HuH-7 (cell line): ENCODE data around the gene KIAA1671.

Experiments
- DNase-seq: peaks from one replicate; pipeline ENCODE4 v3.0.0; 2011; ENCODE audit warnings: low spot score

The KIAA1671 gene

GRCh38 chr22:25014896-25015755, 62.6 kb downstream of the KIAA1671 start:
- no peak for DNase-seq

DNA sequence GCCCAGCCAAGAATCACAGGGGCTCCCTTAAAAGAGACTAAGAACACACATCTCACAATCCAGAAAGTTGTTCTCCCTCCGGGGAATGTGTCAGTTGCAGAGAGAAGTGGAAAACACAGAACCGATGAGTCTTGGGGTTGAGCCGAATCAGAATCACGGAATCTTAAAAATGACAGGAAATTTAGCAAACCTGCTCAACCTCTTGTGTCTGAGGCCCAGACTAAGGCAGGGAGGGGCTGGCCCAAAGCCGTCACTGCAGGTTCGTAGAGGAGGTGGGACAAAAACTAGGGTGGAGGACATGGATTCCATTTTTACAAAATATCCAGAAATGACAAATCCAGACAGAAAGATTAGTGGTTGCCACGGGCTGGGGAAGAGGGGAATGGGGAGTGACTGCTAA, 63.8 kb downstream of the KIAA1671 start:
- DNase-seq = no peak

- DNase-seq = no peak
Observed at GRCh38 chr22:25018009-25018408, 65.5 kb downstream of the KIAA1671 start.

DNA sequence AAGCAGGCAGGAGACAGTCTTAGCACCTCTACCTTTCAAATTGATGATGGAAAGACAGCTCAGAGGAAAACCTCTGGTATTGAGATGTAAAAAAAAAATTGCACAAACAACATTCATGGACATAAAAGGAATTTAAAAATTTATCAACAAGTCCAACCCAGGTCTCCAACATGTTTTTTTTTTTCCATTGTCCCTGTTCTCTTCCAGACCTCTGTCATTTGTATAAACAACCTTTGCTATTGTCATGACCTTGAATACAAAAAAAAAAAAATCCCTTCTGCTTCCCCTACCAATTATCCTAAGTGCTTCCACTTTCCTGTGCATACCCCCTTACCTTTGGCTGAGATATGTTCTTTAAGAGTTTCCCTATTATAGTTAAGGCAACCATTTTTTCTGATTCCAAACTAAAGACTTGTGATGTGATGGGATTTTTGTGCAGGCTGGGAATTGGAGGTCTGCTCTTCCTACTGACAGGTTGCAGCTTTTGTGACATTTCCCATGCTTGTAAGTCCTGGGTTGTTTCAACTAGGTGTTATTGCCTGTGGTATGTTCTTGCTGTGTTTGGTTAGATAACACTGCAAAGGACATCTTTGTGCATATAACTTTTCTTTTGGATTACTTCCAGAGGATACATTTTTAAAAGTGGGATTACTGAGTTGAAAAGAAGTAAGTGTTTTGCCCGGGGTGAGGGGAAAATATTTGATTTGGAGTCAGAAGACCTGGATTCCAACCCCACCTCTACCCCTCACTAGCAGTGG, 67.1 kb downstream of the KIAA1671 start:
- DNase-seq = no peak

DNA sequence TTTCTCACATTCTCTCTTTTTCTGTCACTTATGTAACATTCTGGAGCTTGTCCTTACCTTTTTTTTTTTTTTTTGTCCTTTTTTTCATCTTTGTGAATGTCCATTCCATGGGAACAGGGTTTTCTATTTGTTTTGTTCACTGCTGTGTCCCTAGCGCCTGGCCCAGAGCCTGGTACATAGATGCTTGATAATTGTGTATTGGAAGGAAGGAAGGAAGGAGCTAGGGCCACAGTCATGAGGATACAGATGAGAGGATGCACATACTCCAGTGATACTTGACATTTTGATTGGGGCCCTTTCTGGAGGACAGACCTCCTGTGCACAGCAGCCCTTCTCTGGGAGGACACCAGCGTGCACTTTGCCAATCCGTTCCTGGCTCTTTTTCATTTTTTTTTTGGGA, 68.9 kb downstream of the KIAA1671 start:
- DNase-seq = no peak

DNA sequence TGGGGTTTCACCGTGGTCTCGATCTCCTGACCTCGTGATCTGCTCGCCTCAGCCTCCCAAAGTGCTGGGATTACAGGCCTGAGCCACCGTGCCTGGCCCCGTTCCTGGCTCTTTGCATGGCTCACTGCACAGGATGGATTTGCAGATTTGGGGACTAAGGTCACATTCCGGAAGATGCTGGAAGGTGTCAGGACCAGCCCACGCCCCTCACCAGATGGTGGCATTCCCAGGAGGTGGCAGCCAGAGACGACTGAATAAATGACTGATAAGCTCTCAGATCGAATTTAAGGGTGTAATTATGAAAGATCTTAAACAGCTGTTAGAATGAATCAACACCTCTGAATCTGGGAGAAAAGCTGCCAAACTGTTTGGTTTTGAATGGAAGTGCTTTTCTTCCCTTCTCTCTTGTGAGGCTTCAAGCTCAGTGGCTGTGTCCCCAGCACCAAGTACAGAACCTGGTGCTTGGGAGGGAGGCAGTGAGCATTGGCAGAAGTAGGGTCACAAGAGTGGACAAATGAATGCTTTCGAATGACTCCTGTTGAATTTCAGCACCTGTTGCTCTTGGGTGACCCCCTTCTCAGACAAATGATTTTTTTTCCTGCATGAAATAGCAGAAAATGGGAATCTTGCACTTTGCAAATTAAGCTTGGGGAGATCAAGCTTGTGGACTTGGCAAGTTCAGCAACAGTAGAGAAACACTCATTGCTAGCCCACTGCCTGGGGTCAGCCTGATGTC, 69.6 kb downstream of the KIAA1671 start:
- DNase-seq = no peak

DNA sequence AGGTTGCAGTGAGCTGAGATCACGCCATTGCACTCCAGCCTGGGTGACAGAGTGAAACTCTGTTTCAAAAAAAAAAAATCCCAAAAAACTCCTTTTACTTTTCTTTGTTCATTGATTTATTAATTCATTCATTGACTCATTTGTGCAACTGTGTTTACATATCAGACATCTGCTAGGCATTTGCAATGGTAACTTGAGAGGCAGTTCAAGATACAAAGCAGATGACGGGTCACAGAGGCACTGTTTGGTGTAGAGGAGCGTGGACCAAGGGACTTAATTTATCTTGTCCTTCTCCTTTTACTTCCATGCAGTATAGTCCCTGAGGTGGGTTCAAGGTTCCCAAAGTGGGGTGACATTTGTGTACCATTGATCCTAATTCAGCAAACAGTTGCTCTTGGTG, 71.4 kb downstream of the KIAA1671 start:
- DNase-seq = no peak

GRCh38 chr22:25024895-25025294, 72.4 kb downstream of the KIAA1671 start:
- DNase-seq = no peak

DNA sequence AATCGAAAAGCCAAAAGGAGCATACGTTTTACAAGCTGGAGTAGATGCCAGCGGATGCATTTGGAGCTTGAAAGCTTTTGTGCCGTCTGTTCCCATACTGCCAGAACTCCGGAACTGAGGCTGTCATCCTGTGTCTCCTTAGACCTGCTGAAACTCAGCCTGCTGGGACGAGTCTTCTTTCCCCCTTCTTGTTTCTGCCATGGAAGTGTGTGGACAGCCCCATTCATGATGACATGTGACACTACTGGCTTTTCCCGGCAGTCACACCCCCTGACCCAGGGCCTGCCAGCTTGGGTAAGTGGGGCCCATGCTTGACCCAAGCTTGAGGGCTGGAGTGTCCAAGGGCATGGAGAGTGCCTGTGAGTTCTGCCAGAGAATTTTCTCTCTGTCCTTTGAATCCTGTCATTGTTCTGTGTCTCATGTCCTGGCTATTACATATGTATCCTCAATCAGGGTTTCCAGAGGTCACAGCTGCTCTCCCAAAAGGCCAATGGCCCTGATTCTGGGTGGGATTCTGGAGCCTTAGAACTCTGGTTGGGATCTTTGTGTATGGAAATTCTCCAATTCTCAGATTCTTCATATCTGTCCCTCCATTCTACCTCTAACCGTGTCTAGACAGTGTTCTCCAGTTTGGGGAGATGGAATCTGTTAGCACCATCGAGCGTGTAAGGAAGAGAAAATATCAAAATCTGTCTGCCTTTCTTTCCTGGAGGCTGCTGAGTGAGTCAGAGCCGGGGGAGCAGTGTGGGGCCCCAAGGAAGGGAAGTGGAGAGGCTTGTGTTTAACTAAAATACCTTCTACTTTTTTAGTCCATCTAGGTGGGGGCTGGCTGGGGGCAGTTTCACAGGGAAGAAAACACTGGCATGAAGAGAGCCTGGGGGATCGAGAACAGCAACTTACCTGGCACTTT, 73.2 kb downstream of the KIAA1671 start:
- no peak for DNase-seq

GRCh38 chr22:25027043-25027906, 74.8 kb downstream of the KIAA1671 start:
- DNase-seq = no peak

- peak; percentile 39 for DNase-seq
Observed at GRCh38 chr22:25027959-25028840, 75.7 kb downstream of the KIAA1671 start.

DNA sequence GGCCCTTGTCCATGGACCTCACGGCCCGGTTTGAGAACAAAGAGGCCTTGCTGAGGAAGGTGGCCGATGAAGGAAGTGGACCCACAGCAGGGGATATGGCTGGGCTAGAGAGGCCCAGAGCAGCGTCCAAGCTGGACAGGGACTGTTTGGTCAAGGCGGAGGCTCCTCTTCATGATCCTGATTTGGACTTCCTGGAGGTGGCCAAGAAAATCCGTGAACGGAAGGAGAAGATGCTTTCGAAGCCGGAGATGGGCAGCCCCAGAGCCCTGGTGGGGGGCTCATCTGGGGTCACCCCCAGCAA, 76.3 kb downstream of the KIAA1671 start:
- no peak for DNase-seq

DNA sequence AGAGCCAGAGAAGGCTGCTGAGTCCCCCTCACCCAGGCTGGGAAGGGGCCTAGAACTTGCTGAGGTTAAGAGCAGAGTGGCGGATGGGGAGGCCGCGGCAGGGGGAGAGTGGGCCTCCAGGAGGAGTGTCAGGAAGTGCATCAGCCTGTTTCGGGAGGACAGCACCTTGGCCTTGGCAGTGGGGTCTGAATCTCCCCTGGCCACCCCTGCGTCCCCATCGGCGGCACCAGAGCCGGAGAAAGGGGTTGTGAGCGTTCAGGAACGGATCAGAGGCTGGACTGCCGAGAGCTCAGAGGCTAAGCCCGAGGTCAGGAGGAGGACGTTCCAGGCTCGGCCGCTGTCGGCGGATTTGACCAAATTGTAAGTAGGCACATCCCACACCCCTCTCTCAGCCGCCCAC, 76.7 kb downstream of the KIAA1671 start:
- DNase-seq = no peak

GRCh38 chr22:25030636-25031035, 78.1 kb downstream of the KIAA1671 start:
- DNase-seq = no peak

- DNase-seq = no peak
Observed at GRCh38 chr22:25032066-25032465, 79.5 kb downstream of the KIAA1671 start.

DNA sequence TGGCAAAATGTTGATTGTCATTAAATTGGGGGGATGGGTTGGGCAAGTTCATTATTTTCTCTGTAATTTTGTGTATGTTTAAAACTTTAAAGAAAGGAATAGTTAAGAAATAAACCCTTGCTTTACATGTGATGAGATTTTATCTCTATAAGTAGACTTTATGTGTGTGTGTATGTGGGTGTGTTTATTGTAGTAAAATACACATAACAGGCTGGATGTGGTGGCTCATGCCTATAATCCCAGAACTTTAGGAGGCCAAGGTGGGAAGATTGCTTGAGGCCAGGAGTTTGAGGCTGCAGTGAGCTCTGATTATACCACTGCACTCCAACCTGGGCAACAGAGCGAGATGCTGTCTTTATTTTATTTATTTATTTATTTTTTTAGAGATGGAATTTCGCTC, 83.2 kb downstream of the KIAA1671 start:
- no peak for DNase-seq

- DNase-seq = no peak
Observed at GRCh38 chr22:25038239-25038638, 85.7 kb downstream of the KIAA1671 start.

DNA sequence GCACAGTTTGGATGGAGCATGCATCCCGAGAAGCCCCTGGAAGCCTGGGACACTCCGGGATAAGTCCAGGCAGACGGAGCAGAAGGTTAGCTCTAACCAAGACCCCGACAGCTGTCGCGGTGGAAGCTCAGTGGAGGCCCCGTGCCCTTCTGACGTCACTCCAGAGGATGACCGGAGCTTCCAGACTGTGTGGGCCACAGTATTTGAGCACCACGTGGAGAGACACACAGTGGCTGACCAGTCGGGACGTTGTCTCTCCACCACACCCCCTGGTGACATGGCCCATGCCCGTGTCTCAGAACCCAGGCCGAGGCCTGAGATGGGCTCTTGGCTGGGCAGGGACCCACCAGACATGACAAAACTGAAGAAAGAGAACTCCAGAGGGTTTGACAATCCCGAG, 86.3 kb downstream of the KIAA1671 start:
- no peak for DNase-seq

GRCh38 chr22:25039255-25039654, 86.7 kb downstream of the KIAA1671 start:
- no peak for DNase-seq

GRCh38 chr22:25039754-25040153, 87.2 kb downstream of the KIAA1671 start:
- no peak for DNase-seq
